Measurements from ENCODE around the gene TEAD2. TPM values are rescaled to one million over a fixed set of nuclear protein-coding genes. Genes with fewer than 3 reads are reported as not detected.
A peak's percentile ranks its signal among the peaks of the same experiment; 100 is the strongest.
"Not testable (repeated sequence)": the region's sequence is repeated elsewhere in the genome, so short reads cannot be mapped to it uniquely, and the experiment has no call there.

Gene TEAD2
- total RNA-seq, 1 experiment from 2014 or later: 121 TPM

GRCh38 chr19:49333418-49333805 lies 28.8 kb downstream of the TEAD2 start:
- Histone ChIP-seq H3K27ac (ENCODE audit: low read depth, low read length, poor library complexity, severe bottlenecking) (no peak overlapping the region), H3K27me3 (replicated peaks; ENCODE audit: insufficient read depth, low read depth, low read length, poor library complexity) (no peaks in the 10 kb centered on the region), H3K9me3 (ENCODE audit: low read depth, low read length, poor library complexity, severe bottlenecking) (no peaks in the 10 kb centered on the region), H3K4me1 (ENCODE audit: insufficient read depth, low read length, poor library complexity, severe bottlenecking) (peaks cover 4% of the 10 kb centered on the region), H3K36me3 (ENCODE audit: insufficient read depth, low read length, poor library complexity, severe bottlenecking) (no peaks in the 10 kb centered on the region), H3K4me3 (ENCODE audit: low read depth, low read length, poor library complexity, severe bottlenecking) (no peak overlapping the region)
- BruUV-seq (replicated peaks): no TSS peak
- no peak for DNase-seq (ENCODE audit: low spot score)
- no peak for TF ChIP-seq EZH2 (IDR thresholded peaks at IDR 0.05; ENCODE audit: borderline replicate concordance, low read depth, low read length, poor library complexity, severe bottlenecking)
- TF ChIP-seq CTCF (conservative IDR thresholded peaks at IDR 0.05; ENCODE audit: low read depth, low read length): no peak
- ChIA-PET POLR2A (ENCODE audit: low non-redundant PET) (no interaction called here), CTCF (interaction anchor here (0.7 kb wide), 1 partner anchor 200 kb away, joined by 4 read pairs; no protein-coding TSS in a partner anchor)
- intact Hi-C loops (cut with micrococcal nuclease; ENCODE audit: unreplicated experiment): no loop called here

DNA sequence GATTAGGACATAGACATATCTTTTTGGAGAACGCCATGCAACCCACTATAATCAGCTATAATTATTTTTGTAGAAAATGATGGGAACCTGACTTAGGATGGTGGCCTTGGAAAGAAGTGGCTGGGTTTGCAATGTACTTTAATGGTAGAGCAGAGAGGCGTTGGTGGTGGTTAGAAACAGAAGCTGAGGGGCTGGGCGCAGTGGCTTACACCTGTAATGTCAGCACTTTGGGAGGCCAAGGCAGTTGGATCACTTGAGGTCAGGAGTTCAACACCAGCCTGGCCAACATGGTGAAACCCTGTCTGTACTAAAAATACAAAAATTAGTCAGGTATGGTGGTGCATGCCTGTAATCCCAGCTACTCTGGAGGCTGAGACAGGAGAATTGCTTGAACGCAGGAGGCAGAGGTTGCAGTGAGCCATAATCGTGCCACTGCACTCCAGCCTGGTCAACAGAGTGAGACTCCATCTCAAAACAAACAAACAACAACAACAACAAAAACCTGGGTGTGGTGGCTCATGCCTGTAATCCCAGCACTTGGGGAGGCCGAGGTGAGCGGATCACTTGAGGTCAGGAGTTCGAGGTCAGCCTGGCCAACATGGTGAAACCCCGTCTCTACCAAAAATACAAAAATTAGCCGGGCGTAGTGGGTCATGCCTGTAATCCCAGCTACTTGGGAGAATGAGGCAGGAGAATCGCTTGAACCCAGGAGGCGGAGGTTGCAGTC lies 29.4 kb downstream of the TEAD2 start:
- CTCF ChIA-PET: interaction anchor here (0.7 kb wide), 1 partner anchor 201 kb away, joined by 4 read pairs; no protein-coding TSS in a partner anchor
- DNase-seq (ENCODE audit: low spot score); BruUV-seq (replicated peaks); H3K4me3 ChIP-seq (ENCODE audit: low read depth, low read length, poor library complexity, severe bottlenecking); H3K9me3 ChIP-seq (ENCODE audit: low read depth, low read length, poor library complexity, severe bottlenecking); H3K4me1 ChIP-seq (ENCODE audit: insufficient read depth, low read length, poor library complexity, severe bottlenecking); H3K27ac ChIP-seq (ENCODE audit: low read depth, low read length, poor library complexity, severe bottlenecking); POLR2A ChIA-PET (ENCODE audit: low non-redundant PET); H3K27me3 ChIP-seq (replicated peaks; ENCODE audit: insufficient read depth, low read depth, low read length, poor library complexity); intact Hi-C loops (cut with micrococcal nuclease; ENCODE audit: unreplicated experiment); H3K36me3 ChIP-seq (ENCODE audit: insufficient read depth, low read length, poor library complexity, severe bottlenecking): not testable (repeated sequence)

GRCh38 chr19:49331616-49332055 lies 30.6 kb downstream of the TEAD2 start:
- H3K27me3 ChIP-seq (replicated peaks; ENCODE audit: insufficient read depth, low read depth, low read length, poor library complexity): no peaks in the 10 kb centered on the region
- H3K9me3 ChIP-seq (ENCODE audit: low read depth, low read length, poor library complexity, severe bottlenecking): no peaks in the 10 kb centered on the region
- TF ChIP-seq EZH2 (IDR thresholded peaks at IDR 0.05; ENCODE audit: borderline replicate concordance, low read depth, low read length, poor library complexity, severe bottlenecking) (no peak), CTCF (conservative IDR thresholded peaks at IDR 0.05; ENCODE audit: low read depth, low read length) (no peak)
- intact Hi-C loops (cut with micrococcal nuclease; ENCODE audit: unreplicated experiment): no loop called here
- H3K36me3 ChIP-seq (ENCODE audit: insufficient read depth, low read length, poor library complexity, severe bottlenecking): no peaks in the 10 kb centered on the region
- POLR2A ChIA-PET (ENCODE audit: low non-redundant PET): interaction anchor here (0.6 kb wide), 1 partner anchor 604 kb away, joined by 4 read pairs; no protein-coding TSS in a partner anchor
- BruUV-seq (replicated peaks): no TSS peak
- no peaks in the 10 kb centered on the region for H3K4me1 ChIP-seq (ENCODE audit: insufficient read depth, low read length, poor library complexity, severe bottlenecking)
- H3K4me3 ChIP-seq (ENCODE audit: low read depth, low read length, poor library complexity, severe bottlenecking): no peak overlapping the region
- H3K27ac ChIP-seq (ENCODE audit: low read depth, low read length, poor library complexity, severe bottlenecking): no peak overlapping the region
- DNase-seq (ENCODE audit: low spot score): peak; percentile 79
- CTCF ChIA-PET: no interaction called here

GRCh38 chr19:49331187-49331586 lies 31.0 kb downstream of the TEAD2 start:
- H3K4me1 ChIP-seq (ENCODE audit: insufficient read depth, low read length, poor library complexity, severe bottlenecking); DNase-seq (ENCODE audit: low spot score); H3K27me3 ChIP-seq (replicated peaks; ENCODE audit: insufficient read depth, low read depth, low read length, poor library complexity); H3K36me3 ChIP-seq (ENCODE audit: insufficient read depth, low read length, poor library complexity, severe bottlenecking); BruUV-seq (replicated peaks); intact Hi-C loops (cut with micrococcal nuclease; ENCODE audit: unreplicated experiment); CTCF ChIA-PET; H3K27ac ChIP-seq (ENCODE audit: low read depth, low read length, poor library complexity, severe bottlenecking); H3K4me3 ChIP-seq (ENCODE audit: low read depth, low read length, poor library complexity, severe bottlenecking); H3K9me3 ChIP-seq (ENCODE audit: low read depth, low read length, poor library complexity, severe bottlenecking): not testable (repeated sequence)
- POLR2A ChIA-PET (ENCODE audit: low non-redundant PET): interaction anchor here (0.6 kb wide), 1 partner anchor 604 kb away, joined by 4 read pairs; no protein-coding TSS in a partner anchor
